Measurements from ENCODE around the gene SP3.

Gene SP3

GRCh38 chr2:173943738-173944137, 21.4 kb downstream of the SP3 start:
- no peak for TF ChIP-seq CTCF (IDR thresholded peaks at IDR 0.05; ENCODE audit: control insufficient read depth, insufficient read depth, low read depth, low read length, missing control alignments)
- H3K4me3 ChIP-seq (ENCODE audit: control insufficient read depth, low read depth, low read length), result no peak overlapping the region
- DNase-seq (ENCODE audit: low read depth), result no peak

GRCh38 chr2:173942861-173943523, 22.2 kb downstream of the SP3 start:
- no peak overlapping the region for H3K4me3 ChIP-seq (ENCODE audit: control insufficient read depth, low read depth, low read length)
- TF ChIP-seq CTCF (IDR thresholded peaks at IDR 0.05; ENCODE audit: control insufficient read depth, insufficient read depth, low read depth, low read length, missing control alignments), result no peak
- DNase-seq (ENCODE audit: low read depth), result no peak

- DNase-seq (ENCODE audit: low read depth), result no peak
- no peak for TF ChIP-seq CTCF (IDR thresholded peaks at IDR 0.05; ENCODE audit: control insufficient read depth, insufficient read depth, low read depth, low read length, missing control alignments)
- no peak overlapping the region for H3K4me3 ChIP-seq (ENCODE audit: control insufficient read depth, low read depth, low read length)
Measured at GRCh38 chr2:173941567-173941966, 23.6 kb downstream of the SP3 start.

- no peak overlapping the region for H3K4me3 ChIP-seq (ENCODE audit: control insufficient read depth, low read depth, low read length)
- no peak for TF ChIP-seq CTCF (IDR thresholded peaks at IDR 0.05; ENCODE audit: control insufficient read depth, insufficient read depth, low read depth, low read length, missing control alignments)
- DNase-seq (ENCODE audit: low read depth), result no peak
Measured at GRCh38 chr2:173940208-173941020, 24.8 kb downstream of the SP3 start.

- DNase-seq (ENCODE audit: low read depth), result no peak
- no peak for TF ChIP-seq CTCF (IDR thresholded peaks at IDR 0.05; ENCODE audit: control insufficient read depth, insufficient read depth, low read depth, low read length, missing control alignments)
- H3K4me3 ChIP-seq (ENCODE audit: control insufficient read depth, low read depth, low read length), result no peak overlapping the region
Measured at GRCh38 chr2:173938700-173939384, 26.3 kb downstream of the SP3 start.

- no peak for DNase-seq (ENCODE audit: low read depth)
- no peak for TF ChIP-seq CTCF (IDR thresholded peaks at IDR 0.05; ENCODE audit: control insufficient read depth, insufficient read depth, low read depth, low read length, missing control alignments)
- no peak overlapping the region for H3K4me3 ChIP-seq (ENCODE audit: control insufficient read depth, low read depth, low read length)
Measured at GRCh38 chr2:173935305-173935704, 29.9 kb downstream of the SP3 start.
